Testis (tissue), 3 donors: ENCODE results near the gene FAM171A2. TPM values are rescaled to one million over a fixed set of nuclear protein-coding genes. Genes with fewer than 3 reads are reported as not detected.

Experiments used
- DNase-seq: peaks from one replicate; pipeline ENCODE4 v3.0.0-alpha.2; 2019
- H3K27ac ChIP-seq, 2 donors: fragments of 200-600 bp; sonication (generic); one replicate each; pipeline ENCODE4 v1.5.1; 2019
- H3K27me3 ChIP-seq: fragments of 200-600 bp; sonication (generic); one replicate; pipeline ENCODE4 v1.5.1; 2019
- H3K36me3 ChIP-seq: fragments of 200-600 bp; sonication (generic); one replicate; pipeline ENCODE4 v1.5.1; 2017; ENCODE audit warnings: low read depth; ENCODE audit errors: missing control alignments
- H3K4me1 ChIP-seq: fragments of 200-600 bp; sonication (generic); one replicate; pipeline ENCODE4 v1.5.1; 2019
- H3K4me3 ChIP-seq, 2 donors: fragments of 200-600 bp; sonication (generic); one replicate each; pipeline ENCODE4 v1.5.1; 2017 to 2019
- H3K9me3 ChIP-seq: fragments of 200-600 bp; sonication (generic); one replicate; pipeline ENCODE4 v1.5.1; 2017
- CTCF ChIP-seq, 3 experiments: fragments of 450-650 bp in 2 of 3; fragments of 200-600 bp in 1 of 3; sonication (generic) in 1 of 3; IDR thresholded peaks; one replicate each; pipeline ENCODE4 v1.5.1; 2016 to 2019; ENCODE audit warnings: antibody characterized with exemption in 3 of 3, mild to moderate bottlenecking in 2 of 3, moderate library complexity in 1 of 3
- POLR2A ChIP-seq: fragments of 450-650 bp; IDR thresholded peaks from one replicate; pipeline ENCODE4 v1.6.1; 2017; ENCODE audit warnings: antibody characterized with exemption, mild to moderate bottlenecking, moderate library complexity
- WGBS, 2 donors: methylation state at CpG; one replicate each; pipeline ENCODE4 v1.1.5; 2018; 5-methylcytosine and 5-hydroxymethylcytosine counted together
- intact Hi-C: fragments of 100-400 bp; cut with DNase I; formaldehyde crosslinking; loops from one replicate; pipeline ENCODE4 v1.15.1; 2023; ENCODE audit warnings: low total_unique reads
- polyA plus RNA-seq: library from polyadenylated mRNA; stranded (reverse); fragments of 350-450 nt; fragmentation: Illumina TruSeq; extraction: RNeasy Lipid Tissue Mini Kit (QIAGEN cat#74804); gene quantifications from one replicate; pipeline ENCODE4 v1.2.3, GENCODE V29; 2014; ENCODE audit warnings: low read depth, low replicate concordance; ENCODE audit not compliant: insufficient read depth
- total RNA-seq, 2 donors: library from RNA; depleted of rRNA; stranded (reverse); fragments of >200 nt; gene quantifications; one replicate each; pipeline ENCODE4 v1.2.3, GENCODE V29; 2016

The FAM171A2 gene
- total and polyA plus RNA-seq, 3 donors from 2014 or later: 1.3 to 3.6 (median 2.0) TPM

GRCh38 chr17:44387804-44388203 lies 24.2 kb upstream of the FAM171A2 start:
- 92 to 95% methylated on average over 2 of the region's 2 CpGs for WGBS, 2 donors
- Histone ChIP-seq H3K27ac (no peak overlapping the region), H3K9me3 (no peaks in the 10 kb centered on the region), H3K36me3 (no peaks in the 10 kb centered on the region), H3K4me3 (no peak overlapping the region), H3K4me1 (peaks cover 7% of the 10 kb centered on the region), H3K27me3 (no peaks in the 10 kb centered on the region)
- intact Hi-C loops: no loop called here
- DNase-seq: no peak
- no peak for TF ChIP-seq CTCF (IDR thresholded peaks at IDR 0.05)

GRCh38 chr17:44386182-44386525 lies 22.5 kb upstream of the FAM171A2 start:
- peaks cover 7% of the 10 kb centered on the region for H3K4me1 ChIP-seq
- no peaks in the 10 kb centered on the region for H3K36me3 ChIP-seq
- peak overlapping the region in 1 of 2 donors; percentile 54 for H3K4me3 ChIP-seq
- WGBS, 2 donors: 46 to 71% methylated on average over 2 to 10 of the region's 10 CpGs
- H3K9me3 ChIP-seq: no peaks in the 10 kb centered on the region
- DNase-seq: no peak
- no peak overlapping the region for H3K27ac ChIP-seq
- no peaks in the 10 kb centered on the region for H3K27me3 ChIP-seq
- intact Hi-C loops: no loop called here
- no peak for TF ChIP-seq CTCF (IDR thresholded peaks at IDR 0.05)
- TF ChIP-seq POLR2A: no peak

GRCh38 chr17:44385287-44386181 lies 21.9 kb upstream of the FAM171A2 start:
- Histone ChIP-seq H3K4me3 (peak overlapping the region; percentile 52 to 54), H3K9me3 (no peaks in the 10 kb centered on the region), H3K27me3 (no peaks in the 10 kb centered on the region), H3K27ac (peak overlapping the region in 1 of 2 donors; percentile 50), H3K36me3 (no peaks in the 10 kb centered on the region), H3K4me1 (peaks cover 7% of the 10 kb centered on the region)
- peak; percentile 86 for DNase-seq
- 6 to 8% methylated on average over 17 to 56 of the region's 68 CpGs for WGBS, 2 donors
- TF ChIP-seq CTCF (IDR thresholded peaks at IDR 0.05): no peak
- TF ChIP-seq POLR2A: no peak
- intact Hi-C loops: no loop called here

GRCh38 chr17:44384823-44385286 lies 21.2 kb upstream of the FAM171A2 start:
- Histone ChIP-seq H3K27me3 (no peaks in the 10 kb centered on the region), H3K36me3 (no peaks in the 10 kb centered on the region), H3K4me3 (peak overlapping the region; percentile 52 to 54), H3K27ac (peak overlapping the region in 1 of 2 donors; percentile 50), H3K4me1 (peaks cover 7% of the 10 kb centered on the region), H3K9me3 (no peaks in the 10 kb centered on the region)
- WGBS, 2 donors: 8% methylated on average over 20 to 26 of the region's 26 CpGs
- TF ChIP-seq POLR2A (no peak), CTCF (IDR thresholded peaks at IDR 0.05) (no peak)
- intact Hi-C loops: no loop called here
- DNase-seq: no peak
